GM20431 (cell line): ENCODE data around the gene SIGLEC9.

ENCODE experiments used
- in situ Hi-C: fragments of 300-500 bp; cut with MseI, MboI; formaldehyde crosslinking; loops from one replicate; pipeline ENCODE4 v1.15.0; 2020; ENCODE audit warnings: low sequenced_read_pairs; ENCODE audit not compliant: unreplicated experiment

The SIGLEC9 gene

GRCh38 chr19:51096473-51097165, 28.1 kb upstream of the SIGLEC9 start:
- in situ Hi-C loops: no loop called here

GRCh38 chr19:51097166-51097738, 27.5 kb upstream of the SIGLEC9 start:
- in situ Hi-C loops: no loop called here

- in situ Hi-C loops: no loop called here
These were observed 26.9 kb upstream of the SIGLEC9 start for GRCh38 chr19:51097796-51098195.

GRCh38 chr19:51098365-51099046, 26.2 kb upstream of the SIGLEC9 start:
- in situ Hi-C loops: no loop called here

GRCh38 chr19:51099047-51099382, 25.7 kb upstream of the SIGLEC9 start:
- in situ Hi-C loops: no loop called here

- in situ Hi-C loops: no loop called here
These were observed 24.1 kb upstream of the SIGLEC9 start for GRCh38 chr19:51100601-51101000.

GRCh38 chr19:51101171-51101865, 23.4 kb upstream of the SIGLEC9 start:
- in situ Hi-C loops: no loop called here

GRCh38 chr19:51102991-51103390, 21.7 kb upstream of the SIGLEC9 start:
- in situ Hi-C loops: no loop called here

- in situ Hi-C loops: no loop called here
These were observed 20.8 kb upstream of the SIGLEC9 start for GRCh38 chr19:51103926-51104341.

- in situ Hi-C loops: no loop called here
These were observed 17.2 kb upstream of the SIGLEC9 start for GRCh38 chr19:51107406-51108065.

GRCh38 chr19:51108066-51108804, 16.5 kb upstream of the SIGLEC9 start, which contains the start of gene CTU1:
TSS of gene CTU1 (minus strand) at chr19:51108409. CDS start at chr19:51104569, 3,840 bp downstream.
- in situ Hi-C loops: no loop called here

- in situ Hi-C loops: no loop called here
These were observed 15.9 kb upstream of the SIGLEC9 start for GRCh38 chr19:51108805-51109146.

GRCh38 chr19:51110666-51110971, 14.1 kb upstream of the SIGLEC9 start:
- in situ Hi-C loops: no loop called here

GRCh38 chr19:51111606-51112005, 13.1 kb upstream of the SIGLEC9 start:
- in situ Hi-C loops: no loop called here

GRCh38 chr19:51114087-51114729, 10.5 kb upstream of the SIGLEC9 start:
- in situ Hi-C loops: no loop called here

- in situ Hi-C loops: no loop called here
These were observed 7.9 kb upstream of the SIGLEC9 start for GRCh38 chr19:51116736-51117286.

- in situ Hi-C loops: no loop called here
These were observed 5.6 kb upstream of the SIGLEC9 start for GRCh38 chr19:51119101-51119500.

- in situ Hi-C loops: no loop called here
These were observed 5.1 kb upstream of the SIGLEC9 start for GRCh38 chr19:51119611-51120010.

GRCh38 chr19:51120160-51120559, 4.5 kb upstream of the SIGLEC9 start:
- in situ Hi-C loops: no loop called here
